ENCODE data around the gene RBM33.

GRCh38 chr7:155753446-155753965, 109.0 kb downstream of the RBM33 start:
- TF ChIP-seq EZH2phosphoT487 (IDR thresholded peaks at IDR 0.05; ENCODE audit: insufficient read depth, low read depth) (no peak), EZH2 (IDR thresholded peaks at IDR 0.05; ENCODE audit: insufficient read depth, poor library complexity, severe bottlenecking) (no peak)
